HCT116 (cell line): Measurements from ENCODE around the gene MYCN. TPM values are rescaled to one million over a fixed set of nuclear protein-coding genes. Genes with fewer than 3 reads are reported as not detected.
"Not testable (repeated sequence)": the region's sequence is repeated elsewhere in the genome, so short reads cannot be mapped to it uniquely, and the experiment has no call there.

Experiments
- ATAC-seq: fragments of 200-7000 bp; cut with Tn5 transposase; 2 replicates; pipeline ENCODE4 v1.9.1; 2020; ENCODE audit warnings: mild to moderate bottlenecking, moderate library complexity
- BruUV-seq: library from RNA; stranded (reverse); fragments of 400-500 nt; replicated peaks from 2 replicates; lab custom pipeline; 2021; lab: Mats Ljungman, UMichigan
- CTCF ChIA-PET: fragments of 300-600 bp; sonication (Branson Sonifier 250); formaldehyde crosslinking; loops from one replicate; lab custom pipeline; 2021; ENCODE audit warnings: antibody characterized with exemption; lab: Charles Lee
- POLR2A ChIA-PET: fragments of 300-600, 350-600 bp; sonication (Branson Sonifier 250); formaldehyde crosslinking; loops from one replicate; lab custom pipeline; 2021; ENCODE audit warnings: antibody characterized with exemption; lab: Charles Lee
- RAD21 ChIA-PET, 2 experiments: fragments of 300-600 bp; sonication (Branson Sonifier 250); formaldehyde crosslinking; loops; one replicate each; lab custom pipeline; 2023; ENCODE audit warnings: low total read pairs in 2 of 2; ENCODE audit not compliant: uncharacterized antibody in 2 of 2, unreplicated experiment in 2 of 2, low non-redundant PET in 1 of 2; lab: Charles Lee
- DNase-seq: peaks from one replicate; pipeline ENCODE4 v3.0.0-alpha.2; 2010; ENCODE audit warnings: low read depth, low spot score
- H2AFZ ChIP-seq: fragments of 200-600 bp; shearing (Covaris generic), sonication (generic); 2 replicates; pipeline ENCODE4 v1.6.1; 2017; ENCODE audit warnings: low read depth, mixed run types, mixed read lengths, antibody characterized with exemption, low read length; ENCODE audit not compliant: poor library complexity, severe bottlenecking
- H3K27ac ChIP-seq: 2 replicates; pipeline ENCODE4 v1.5.1; 2012; ENCODE audit warnings: low read depth, low read length
- H3K27me3 ChIP-seq: fragments of 200-600 bp; sonication (generic); 2 replicates; pipeline ENCODE4 v1.6.1; 2016; ENCODE audit warnings: mixed run types, low read length, mixed read lengths; ENCODE audit not compliant: insufficient read depth
- H3K36me3 ChIP-seq, 2 experiments: fragments of 200-500 bp in 1 of 2; fragments of 200-600 bp in 1 of 2; sonication (Bioruptor generic) in 1 of 2; sonication (generic) in 1 of 2; 2 replicates each; pipeline versions ENCODE4 v1.5.1 to v1.6.1; 2014 to 2016; ENCODE audit warnings: low read length in 2 of 2, inconsistent platforms in 1 of 2, mixed read lengths in 1 of 2, mixed run types in 1 of 2; ENCODE audit not compliant: insufficient read depth in 2 of 2, control insufficient read depth in 1 of 2
- H3K4me1 ChIP-seq, 2 experiments: fragments of 200-600 bp in 1 of 2; sonication (generic) in 1 of 2; 2 replicates each; pipeline versions ENCODE4 v1.5.1 to v1.6.1; 2012 to 2017; ENCODE audit warnings: low read length in 2 of 2, inconsistent platforms in 1 of 2, mild to moderate bottlenecking in 1 of 2, mixed read lengths in 1 of 2, mixed run types in 1 of 2, moderate library complexity in 1 of 2; ENCODE audit not compliant: insufficient read depth in 2 of 2, control insufficient read depth in 1 of 2
- H3K4me2 ChIP-seq: fragments of 200-600 bp; sonication (generic); 2 replicates; pipeline ENCODE4 v1.6.1; 2017; ENCODE audit warnings: mixed run types, low read length, mixed read lengths
- H3K4me3 ChIP-seq, 2 experiments: fragments of 200-600 bp in 1 of 2; sonication (generic) in 1 of 2; replicated peaks in 1 of 2; 2 replicates each; pipeline ENCODE4 v1.5.1; 2011 to 2016; ENCODE audit warnings: low read length in 2 of 2, control low read depth in 1 of 2, low read depth in 1 of 2, mild to moderate bottlenecking in 1 of 2, mixed read lengths in 1 of 2, mixed run types in 1 of 2
- H3K79me2 ChIP-seq: fragments of 200-600 bp; sonication (generic); 2 replicates; pipeline ENCODE4 v1.6.1; 2017; ENCODE audit warnings: mild to moderate bottlenecking, mixed run types, low read length, moderate library complexity, mixed read lengths; ENCODE audit not compliant: insufficient read depth
- H3K9ac ChIP-seq: fragments of 200-600 bp; sonication (generic); 2 replicates; pipeline ENCODE4 v1.6.1; 2016; ENCODE audit warnings: low read length, mixed read lengths
- H3K9me2 ChIP-seq: fragments of 200-600 bp; sonication (generic), shearing (Covaris generic); 2 replicates; pipeline ENCODE4 v1.6.1; 2017; ENCODE audit warnings: mixed run types, mild to moderate bottlenecking, moderate library complexity; ENCODE audit not compliant: insufficient read depth
- H3K9me3 ChIP-seq, 2 experiments: fragments of 200-500 bp in 1 of 2; fragments of 200-600 bp in 1 of 2; sonication (Bioruptor generic) in 1 of 2; sonication (generic) in 1 of 2; 2 replicates each; pipeline ENCODE4 v1.6.1; 2014 to 2017; ENCODE audit warnings: low read length in 2 of 2, mixed read lengths in 2 of 2, inconsistent platforms in 1 of 2, low read depth in 1 of 2, mild to moderate bottlenecking in 1 of 2, mixed run types in 1 of 2, moderate library complexity in 1 of 2; ENCODE audit not compliant: control insufficient read depth in 1 of 2, insufficient read depth in 1 of 2
- H4K20me1 ChIP-seq: fragments of 200-600 bp; sonication (generic), shearing (Covaris generic); 2 replicates; pipeline ENCODE4 v1.6.1; 2017; ENCODE audit warnings: mixed run types, mild to moderate bottlenecking, moderate library complexity; ENCODE audit not compliant: insufficient read depth
- CEBPB ChIP-seq: IDR thresholded peaks from 2 replicates; pipeline ENCODE4 v1.6.1; 2012; ENCODE audit warnings: low read depth
- FOSL1 ChIP-seq: IDR thresholded peaks from 2 replicates; pipeline ENCODE4 v1.6.1; 2012; ENCODE audit warnings: low read depth
- POLR2AphosphoS5 ChIP-seq: IDR thresholded peaks from 2 replicates; pipeline ENCODE4 v1.6.1; 2011; ENCODE audit warnings: mild to moderate bottlenecking, low read depth, low read length, moderate library complexity
- SIN3A ChIP-seq: IDR thresholded peaks from 2 replicates; pipeline ENCODE4 v1.6.1; 2012; ENCODE audit warnings: low read depth
- ZBTB33 ChIP-seq: IDR thresholded peaks from 2 replicates; pipeline ENCODE4 v1.6.1; 2011; ENCODE audit warnings: mild to moderate bottlenecking, low read length, moderate library complexity; ENCODE audit not compliant: insufficient replicate concordance; ENCODE audit errors: extremely low read depth
- intact Hi-C: fragments of 100-400 bp; cut with micrococcal nuclease; formaldehyde crosslinking; loops from 2 replicates; pipeline ENCODE4 v1.10.0; 2022
- total RNA-seq: library from RNA; stranded (reverse); gene quantifications from one replicate; pipeline ENCODE4 v1.2.1, GENCODE V29; 2021; ENCODE audit not compliant: unreplicated experiment

The MYCN gene
- total RNA-seq, 1 experiment from 2014 or later = not detected

GRCh38 chr2:15963109-15963976 is 23.0 kb downstream of the MYCN start:
- H3K4me1 ChIP-seq, H3K4me2 ChIP-seq, BruUV-seq, H3K4me3 ChIP-seq, CTCF ChIA-PET, POLR2A ChIA-PET, H3K36me3 ChIP-seq, H4K20me1 ChIP-seq, intact Hi-C loops, RAD21 ChIA-PET, DNase-seq, H3K79me2 ChIP-seq, H3K9me2 ChIP-seq, H3K27ac ChIP-seq, H3K27me3 ChIP-seq, H3K9ac ChIP-seq, H3K9me3 ChIP-seq, H2AFZ ChIP-seq, ATAC-seq: not testable (repeated sequence)

- Histone ChIP-seq H3K4me1 (no peaks in the 10 kb centered on the region), H3K9ac (no peak overlapping the region), H3K27ac (no peak overlapping the region), H3K79me2 (no peaks in the 10 kb centered on the region), H3K4me2 (no peak overlapping the region), H3K27me3 (no peaks in the 10 kb centered on the region), H4K20me1 (no peaks in the 10 kb centered on the region), H2AFZ (no peak overlapping the region), H3K9me2 (no peaks in the 10 kb centered on the region), H3K9me3 (no peaks in the 10 kb centered on the region), H3K4me3 (no peak overlapping the region), H3K36me3 (no peaks in the 10 kb centered on the region)
- TF ChIP-seq ZBTB33 = no peak
- no peak for TF ChIP-seq SIN3A
- no peak for TF ChIP-seq FOSL1
- TF ChIP-seq CEBPB = no peak
- TF ChIP-seq POLR2AphosphoS5 = no peak
- no TSS peak for BruUV-seq
- ChIA-PET RAD21 (no interaction called here), CTCF (no interaction called here), POLR2A (no interaction called here)
- intact Hi-C loops = no loop called here
- no peak for ATAC-seq
- no peak for DNase-seq
Observed at GRCh38 chr2:15963977-15964670, 23.8 kb downstream of the MYCN start.
